Large intestine (tissue), 3 donors: Measurements from ENCODE around the gene LY6G6D. TPM values are rescaled to one million over a fixed set of nuclear protein-coding genes. Genes with fewer than 3 reads are reported as not detected.

ENCODE experiments used
- DNase-seq, 2 donors: peaks; one replicate each; pipeline versions ENCODE4 v3.0.0 to v3.0.0-alpha.2; 2013
- H3K27ac ChIP-seq: one replicate; pipeline ENCODE4 v1.5.1; 2013; ENCODE audit warnings: low read length
- H3K27me3 ChIP-seq: 2 replicates; pipeline ENCODE4 v1.6.1; 2013; ENCODE audit warnings: low read length; ENCODE audit not compliant: control insufficient read depth, insufficient read depth
- H3K36me3 ChIP-seq: 2 replicates; pipeline ENCODE4 v1.6.1; 2013; ENCODE audit warnings: low read length; ENCODE audit not compliant: control insufficient read depth, insufficient read depth
- H3K4me1 ChIP-seq: one replicate; pipeline ENCODE4 v1.6.1; 2013; ENCODE audit warnings: low read length; ENCODE audit not compliant: control insufficient read depth, insufficient read depth
- H3K4me3 ChIP-seq: one replicate; pipeline ENCODE4 v1.5.1; 2013; ENCODE audit warnings: low read length
- H3K9me3 ChIP-seq: one replicate; pipeline ENCODE4 v1.6.1; 2013; ENCODE audit warnings: mild to moderate bottlenecking, low read depth, low read length, moderate library complexity; ENCODE audit not compliant: control insufficient read depth
- WGBS: methylation state at CpG from one replicate; pipeline ENCODE4 v1.1.5; 2013; ENCODE audit warnings: low lambda C conversion rate; ENCODE audit not compliant: insufficient coverage; 5-methylcytosine and 5-hydroxymethylcytosine counted together
- polyA plus RNA-seq: library from polyadenylated mRNA; unstranded; fragments of 120-200 nt; gene quantifications from one replicate; pipeline ENCODE4 v1.2.1, GENCODE V29; 2013

LY6G6D gene
- polyA plus RNA-seq, 1 donor: 0.19 TPM

- no peak for DNase-seq
- peaks cover 41% of the 10 kb centered on the region for H3K4me1 ChIP-seq
- no peaks in the 10 kb centered on the region for H3K9me3 ChIP-seq
- H3K27me3 ChIP-seq: no peaks in the 10 kb centered on the region
- WGBS: no CpG with 5 or more reads among the region's 9 CpGs
- peaks cover 20% of the 10 kb centered on the region for H3K36me3 ChIP-seq
- H3K4me3 ChIP-seq: peak overlapping the region; percentile 49
- H3K27ac ChIP-seq: peak overlapping the region; percentile 19
Observed at GRCh38 chr6:31765559-31765909, 50.4 kb downstream of the LY6G6D start.

GRCh38 chr6:31765910-31766794 is 51.0 kb downstream of the LY6G6D start:
- H3K27me3 ChIP-seq: no peaks in the 10 kb centered on the region
- peak overlapping the region; percentile 19 for H3K27ac ChIP-seq
- peak overlapping the region; percentile 49 for H3K4me3 ChIP-seq
- H3K4me1 ChIP-seq: peaks cover 36% of the 10 kb centered on the region
- H3K9me3 ChIP-seq: no peaks in the 10 kb centered on the region
- peaks cover 19% of the 10 kb centered on the region for H3K36me3 ChIP-seq
- DNase-seq: peak in 1 of 2 donors; percentile 78
- WGBS: 19% methylated on average over 3 of the region's 42 CpGs

GRCh38 chr6:31767096-31767645 is 52.0 kb downstream of the LY6G6D start:
- peak in 1 of 2 donors; percentile 31 for DNase-seq
- H3K27ac ChIP-seq: no peak overlapping the region
- WGBS: no CpG with 5 or more reads among the region's 6 CpGs
- H3K9me3 ChIP-seq: no peaks in the 10 kb centered on the region
- H3K4me3 ChIP-seq: no peak overlapping the region
- peaks cover 9% of the 10 kb centered on the region for H3K36me3 ChIP-seq
- H3K27me3 ChIP-seq: no peaks in the 10 kb centered on the region
- H3K4me1 ChIP-seq: peaks cover 30% of the 10 kb centered on the region

Other genes starting within 250 kb of the LY6G6D start
- 0.73 TPM for gene MICB, start 217.2 kb upstream of the LY6G6D start, polyA plus RNA-seq
- not detected for gene MCCD1, start 186.4 kb upstream of the LY6G6D start, polyA plus RNA-seq
- 499 TPM for gene DDX39B, start 173.3 kb upstream of the LY6G6D start, polyA plus RNA-seq
- gene ATP6V1G2, start 168.7 kb upstream of the LY6G6D start, polyA plus RNA-seq: 9.1 TPM
- gene NFKBIL1, start 167.7 kb upstream of the LY6G6D start, polyA plus RNA-seq: 23.4 TPM
- 0.96 TPM for gene LTA, start 143.1 kb upstream of the LY6G6D start, polyA plus RNA-seq
- gene TNF, start 139.8 kb upstream of the LY6G6D start, polyA plus RNA-seq: 1.5 TPM
- 20.1 TPM for gene LTB, start 132.9 kb upstream of the LY6G6D start, polyA plus RNA-seq
- 19.8 TPM for gene LST1, start 129.1 kb upstream of the LY6G6D start, polyA plus RNA-seq
- 1.7 TPM for gene NCR3, start 122.3 kb upstream of the LY6G6D start, polyA plus RNA-seq
- 57.1 TPM for gene AIF1, start 100.1 kb upstream of the LY6G6D start, polyA plus RNA-seq
- 122 TPM for gene PRRC2A, start 94.6 kb upstream of the LY6G6D start, polyA plus RNA-seq
- 220 TPM for gene BAG6, start 62.7 kb upstream of the LY6G6D start, polyA plus RNA-seq
- 14.1 TPM for gene APOM, start 59.5 kb upstream of the LY6G6D start, polyA plus RNA-seq
- gene C6orf47, start 54.6 kb upstream of the LY6G6D start, polyA plus RNA-seq: 21.5 TPM
- 21.4 TPM for gene GPANK1, start 50.4 kb upstream of the LY6G6D start, polyA plus RNA-seq
- gene CSNK2B, start 49.3 kb upstream of the LY6G6D start, polyA plus RNA-seq: 196 TPM
- gene LY6G5B, start 45.4 kb upstream of the LY6G6D start, polyA plus RNA-seq: 18.7 TPM
- gene LY6G5C, start 34.3 kb upstream of the LY6G6D start, polyA plus RNA-seq: 2.6 TPM
- 62.5 TPM for gene ABHD16A, start 12.0 kb upstream of the LY6G6D start, polyA plus RNA-seq
- gene LY6G6F, start 8.5 kb upstream of the LY6G6D start, polyA plus RNA-seq: 0.07 TPM
- 0.25 TPM for gene LY6G6C, start 6.4 kb downstream of the LY6G6D start, polyA plus RNA-seq
- 0.88 TPM for gene MPIG6B, start 8.0 kb downstream of the LY6G6D start, polyA plus RNA-seq
- 82.6 TPM for gene DDAH2, start 14.0 kb downstream of the LY6G6D start, polyA plus RNA-seq
- 486 TPM for gene CLIC1, start 21.2 kb downstream of the LY6G6D start, polyA plus RNA-seq
- 51.0 TPM for gene MSH5, start 24.7 kb downstream of the LY6G6D start, polyA plus RNA-seq
- gene SAPCD1, start 47.3 kb downstream of the LY6G6D start, polyA plus RNA-seq: 15.0 TPM
- gene VWA7, start 62.0 kb downstream of the LY6G6D start, polyA plus RNA-seq: 10.1 TPM
- 34.2 TPM for gene VARS1, start 80.4 kb downstream of the LY6G6D start, polyA plus RNA-seq
- gene LSM2, start 91.6 kb downstream of the LY6G6D start, polyA plus RNA-seq: 51.4 TPM
- 2.8 TPM for gene HSPA1L, start 99.9 kb downstream of the LY6G6D start, polyA plus RNA-seq
- 115 TPM for gene HSPA1A, start 100.2 kb downstream of the LY6G6D start, polyA plus RNA-seq
- gene HSPA1B, start 112.4 kb downstream of the LY6G6D start, polyA plus RNA-seq: 241 TPM
- gene NEU1, start 147.5 kb downstream of the LY6G6D start, polyA plus RNA-seq: 174 TPM
- 157 TPM for gene SLC44A4, start 163.6 kb downstream of the LY6G6D start, polyA plus RNA-seq
- gene EHMT2, start 182.3 kb downstream of the LY6G6D start, polyA plus RNA-seq: 50.5 TPM
- 11.8 TPM for gene ZBTB12, start 186.7 kb downstream of the LY6G6D start, polyA plus RNA-seq
- gene C2, start 212.4 kb downstream of the LY6G6D start, polyA plus RNA-seq: 9.3 TPM
- gene CFB, start 230.7 kb downstream of the LY6G6D start, polyA plus RNA-seq: 37.1 TPM
- 77.7 TPM for gene NELFE, start 243.6 kb downstream of the LY6G6D start, polyA plus RNA-seq
- 52.6 TPM for gene SKIC2, start 243.8 kb downstream of the LY6G6D start, polyA plus RNA-seq